K562 (cell line): ENCODE results near the gene FAM107B. TPM values are rescaled to one million over a fixed set of nuclear protein-coding genes. Genes with fewer than 3 reads are reported as not detected.

Source experiments
- ATAC-seq: fragments of 200-7000 bp; cut with Tn5 transposase; 3 replicates; pipeline ENCODE4 v1.9.1; 2020; ENCODE audit warnings: moderate library complexity
- BruUV-seq: library from RNA; stranded (reverse); fragments of 400-500 nt; replicated peaks from 2 replicates; lab custom pipeline; 2021; lab: Mats Ljungman, UMichigan
- CTCF ChIA-PET: fragments of 300-600 bp; formaldehyde crosslinking; extraction: SDS; loops from one replicate; lab custom pipeline; 2021; ENCODE audit warnings: low intra/inter-chr PET ratio; lab: Yijun Ruan, JAX
- POLR2A ChIA-PET: fragments of 300-600, 350-650 bp; sonication (Branson Sonifier 250); formaldehyde crosslinking; extraction: SDS; loops from one replicate; lab custom pipeline; 2021; ENCODE audit warnings: antibody characterized with exemption, inconsistent platforms; lab: Yijun Ruan, JAX
- DNase-seq, 4 experiments: peaks; one replicate each; pipeline versions ENCODE4 v3.0.0 to v3.0.0-alpha.2; 2011 to 2018; ENCODE audit warnings: low spot score in 3 of 4, mixed read lengths in 3 of 4; ENCODE audit errors: extremely low read depth in 1 of 4
- FAIRE-seq: peaks from 2 replicates; lab custom pipeline; 2011; peaks lifted over from hg19 to GRCh38; lab: Jason Lieb, UNC
- H2AFZ ChIP-seq: 2 replicates; pipeline ENCODE4 v1.6.0; 2011; ENCODE audit warnings: low read depth, low read length, control low read depth, inconsistent platforms
- H3K27ac ChIP-seq: fragments of 200-600 bp; 3 replicates; pipeline ENCODE4 v1.8.0; 2011; ENCODE audit warnings: low read depth, mild to moderate bottlenecking, control low read depth, inconsistent platforms, low read length, moderate library complexity, mixed read lengths; ENCODE audit errors: extremely low read depth
- H3K27me3 ChIP-seq, 2 experiments: fragments of 300-600 bp in 1 of 2; 2 replicates in 1 of 2; 3 replicates in 1 of 2; pipeline versions ENCODE4 v1.6.0 to v1.8.0; 2011; ENCODE audit warnings: inconsistent platforms in 2 of 2, low read length in 2 of 2, mild to moderate bottlenecking in 1 of 2, mixed read lengths in 1 of 2, moderate library complexity in 1 of 2; ENCODE audit not compliant: control insufficient read depth in 2 of 2, insufficient read depth in 2 of 2
- H3K36me3 ChIP-seq: fragments of 300-600 bp; 3 replicates; pipeline ENCODE4 v1.8.0; 2011; ENCODE audit warnings: mild to moderate bottlenecking, low read length, inconsistent platforms; ENCODE audit not compliant: control insufficient read depth, insufficient read depth
- H3K4me1 ChIP-seq, 2 experiments: fragments of 200-600 bp in 1 of 2; replicated peaks in 1 of 2; 2 replicates in 1 of 2; 3 replicates in 1 of 2; pipeline versions ENCODE4 v1.5.1 to v1.8.0; 2011; ENCODE audit warnings: inconsistent platforms in 2 of 2, low read length in 2 of 2, mild to moderate bottlenecking in 1 of 2, mixed read lengths in 1 of 2, moderate library complexity in 1 of 2; ENCODE audit not compliant: control insufficient read depth in 2 of 2, insufficient read depth in 2 of 2
- H3K4me2 ChIP-seq: 2 replicates; pipeline ENCODE4 v1.6.1; 2011; ENCODE audit warnings: low read length, control low read depth, inconsistent platforms, mixed read lengths; ENCODE audit not compliant: insufficient read depth
- H3K4me3 ChIP-seq: fragments of 200-600 bp; sonication (generic), shearing (Covaris generic); 2 replicates; pipeline ENCODE4 v1.5.1; 2016; ENCODE audit warnings: control low read depth, inconsistent platforms
- H3K79me2 ChIP-seq: fragments of 200-600 bp; 3 replicates; pipeline ENCODE4 v1.8.0; 2011; ENCODE audit warnings: low read length, inconsistent platforms; ENCODE audit not compliant: control insufficient read depth, insufficient read depth
- H3K9ac ChIP-seq, 2 experiments: 2 replicates each; pipeline versions ENCODE4 v1.6.0 to v1.6.1; 2011; ENCODE audit warnings: low read depth in 2 of 2, low read length in 2 of 2, control low read depth in 1 of 2, inconsistent platforms in 1 of 2, mild to moderate bottlenecking in 1 of 2, mixed read lengths in 1 of 2; ENCODE audit not compliant: insufficient read depth in 1 of 2
- H3K9me1 ChIP-seq: one replicate; pipeline ENCODE4 v1.6.0; 2011; ENCODE audit warnings: inconsistent platforms, mild to moderate bottlenecking, low read length, moderate library complexity; ENCODE audit not compliant: control insufficient read depth, insufficient read depth
- H3K9me3 ChIP-seq: replicated peaks from 2 replicates; pipeline ENCODE4 v1.5.1; 2011; ENCODE audit warnings: low read depth, low read length, inconsistent platforms; ENCODE audit not compliant: control insufficient read depth, insufficient read depth
- H4K20me1 ChIP-seq: replicated peaks from 2 replicates; pipeline ENCODE4 v1.6.1; 2011; ENCODE audit warnings: low read length, inconsistent platforms, mixed read lengths; ENCODE audit not compliant: control insufficient read depth, insufficient read depth
- BDP1 ChIP-seq: IDR thresholded peaks from 3 replicates; pipeline ENCODE4 v1.6.1; 2011; ENCODE audit not compliant: insufficient read length, insufficient read depth
- EGR1 ChIP-seq: fragments of 450-650 bp; conservative IDR thresholded peaks from 2 replicates; pipeline ENCODE4 v1.6.1; 2017; ENCODE audit warnings: mild to moderate bottlenecking
- FOXK2 ChIP-seq, 2 experiments: fragments of 450-650 bp; IDR thresholded peaks in 1 of 2; conservative IDR thresholded peaks in 1 of 2; 2 replicates each; pipeline ENCODE4 v1.6.1; 2016; ENCODE audit warnings: low read depth in 2 of 2, mild to moderate bottlenecking in 1 of 2
- LEF1 ChIP-seq: fragments of 450-650 bp; IDR thresholded peaks from 2 replicates; pipeline ENCODE4 v1.6.1; 2016; ENCODE audit warnings: mild to moderate bottlenecking
- RREB1 ChIP-seq: fragments of 250-450 bp; sonication (Bioruptor Pico); IDR thresholded peaks from 2 replicates; pipeline ENCODE4 v1.4.0; 2020
- SIX5 ChIP-seq, 2 experiments: IDR thresholded peaks; 2 replicates each; pipeline ENCODE4 v1.6.1; 2011; ENCODE audit warnings: low read length in 2 of 2, borderline replicate concordance in 1 of 2, low read depth in 1 of 2, mild to moderate bottlenecking in 1 of 2, moderate library complexity in 1 of 2; ENCODE audit not compliant: insufficient read depth in 1 of 2
- TCFL5 ChIP-seq: fragments of 250-450 bp; sonication (Bioruptor Pico); conservative IDR thresholded peaks from 2 replicates; pipeline ENCODE4 v1.6.1; 2021; ENCODE audit warnings: mild to moderate bottlenecking, moderate library complexity, matching md5 sums
- ZNF174 ChIP-seq: fragments of 250-450 bp; sonication (Bioruptor Pico); IDR thresholded peaks from 2 replicates; pipeline ENCODE4 v1.4.0; 2020; ENCODE audit warnings: mild to moderate bottlenecking
- ZNF551 ChIP-seq: fragments of 250-450 bp; sonication (Bioruptor Pico); IDR thresholded peaks from 2 replicates; pipeline ENCODE4 v1.5.0; 2021; ENCODE audit warnings: mild to moderate bottlenecking, moderate library complexity
- ZNF766 ChIP-seq: fragments of 200-800 bp; sonication (Bioruptor generic); conservative IDR thresholded peaks from 2 replicates; pipeline ENCODE4 v1.6.1; 2016; ENCODE audit warnings: missing genetic modification characterization, missing compliant biosample characterization
- WGBS: fragments of 100-300 bp; shearing (Covaris generic); methylation state at CpG from one replicate; pipeline ENCODE4 v1.1.6; 2016; ENCODE audit warnings: low coverage, mixed read lengths; ENCODE audit not compliant: insufficient coverage; ENCODE audit errors: missing lambda C conversion rate; 5-methylcytosine and 5-hydroxymethylcytosine counted together
- in situ Hi-C: fragments of 300-500 bp; cut with MboI; formaldehyde crosslinking; loops from 4 replicates; pipeline ENCODE4 v1.15.0; 2018; ENCODE audit warnings: inconsistent platforms, mixed read lengths
- intact Hi-C: fragments of 100-400 bp; cut with micrococcal nuclease; formaldehyde crosslinking; loops from 2 replicates; pipeline ENCODE4 v1.14.2; 2022
- polyA plus RNA-seq, 8 experiments: library from polyadenylated mRNA; depleted of rRNA in 4 of 8; stranded (reverse) in 5 of 8; unstranded in 3 of 8; fragments of >200 nt; fragmentation: Nextera tagmentation in 2 of 8; fragmentation: Illumina TruSeq in 1 of 8; extraction: Ambion mirVana in 2 of 8; extraction: Trizol in 1 of 8; gene quantifications; 2 replicates each; pipeline versions ENCODE4 v1.2.1 to v1.2.3, GENCODE V29; 2011 to 2014; ENCODE audit warnings: inconsistent platforms in 1 of 8, missing spikeins in 1 of 8
- total RNA-seq, 7 experiments: library from RNA; depleted of rRNA in 6 of 7; stranded (reverse); fragments of >200 nt in 6 of 7; fragmentation: Illumina TruSeq in 2 of 7; extraction: Trizol in 2 of 7; gene quantifications; 2 replicates each; pipeline versions ENCODE4 v1.2.1 to v1.2.3, GENCODE V29; 2011 to 2021; ENCODE audit warnings: low replicate concordance in 1 of 7
- TF ChIP-seq, protein P1 (sequence below): sonication (generic); formaldehyde crosslinking; IDR thresholded peaks from 2 replicates; pipeline ENCODE4 v1.8.1; 2023; ENCODE audit warnings: missing genetic modification reagents, mild to moderate bottlenecking, borderline replicate concordance

Gene FAM107B
- total and polyA plus RNA-seq, 9 of the 15 experiments (the other 6 are each of a cell fraction or from before 2014, with no cell fraction given): 0.40 to 2.8 (median 1.4) TPM

DNA sequence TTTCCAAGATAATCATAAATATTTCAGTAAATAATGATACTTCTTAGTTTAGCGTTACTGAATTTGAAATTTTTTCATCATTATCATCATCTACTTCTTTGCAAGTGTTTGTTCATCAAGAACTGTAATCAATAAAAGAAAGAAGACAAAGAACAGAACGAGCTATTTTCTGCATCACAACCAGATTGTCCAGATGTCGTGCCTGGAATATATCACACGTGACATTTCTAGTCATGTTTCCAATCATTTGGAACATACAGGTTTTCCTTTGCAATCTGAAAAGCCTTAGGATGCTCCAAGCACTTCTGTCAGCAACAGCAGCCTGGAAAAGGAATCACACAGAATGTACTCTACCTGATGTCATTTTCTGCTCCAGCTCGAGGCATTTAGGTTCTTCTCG lies 107.4 kb downstream of the FAM107B start:
- in situ Hi-C loops (no loop called here), intact Hi-C loops (no loop called here)
- POLR2A ChIA-PET: no interaction called here
- 0 out of 2 replicates have a peak, but pooled peaks cover 2% of the 10 kb centered on the region for H3K9me3 ChIP-seq
- H3K36me3 ChIP-seq: no peaks in the 10 kb centered on the region
- DNase-seq (no peak), ATAC-seq (no peak), FAIRE-seq (no peak)
- H3K27me3 ChIP-seq: 0 out of 5 replicates have a peak, but pooled peaks cover 0 to 4% of the 10 kb centered on the region in 2 experiments
- no TSS peak for BruUV-seq
- H4K20me1 ChIP-seq: no peaks in the 10 kb centered on the region
- no peaks in the 10 kb centered on the region for H3K4me1 ChIP-seq
- WGBS: 0% methylated on average over 6 of the region's 6 CpGs
- no peak overlapping the region for H3K27ac ChIP-seq
- no peaks in the 10 kb centered on the region for H3K79me2 ChIP-seq
- no peaks in the 10 kb centered on the region for H3K9me1 ChIP-seq
- no peak overlapping the region for H3K4me3 ChIP-seq
- H2AFZ ChIP-seq: no peak overlapping the region
- no peak overlapping the region for H3K9ac ChIP-seq
- H3K4me2 ChIP-seq: no peak overlapping the region
- CTCF ChIA-PET: no interaction called here
- TF ChIP-seq TCFL5 (CRISPR knock-in tag) (no peak), LEF1 (no peak), ZNF766 (no peak), RREB1 (CRISPR knock-in tag) (no peak), EGR1 (no peak), ZNF174 (CRISPR knock-in tag) (no peak), FOXK2 (conservative IDR thresholded peaks at IDR 0.05 in 1 of 2, IDR thresholded peaks at IDR 0.05 in 1 of 2; ENCODE audit: low read depth in 2 of 2) (no peak), BDP1 (no peak), ZNF551 (no peak), SIX5 (IDR thresholded peaks at IDR 0.05; ENCODE audit: borderline replicate concordance in 1 of 2, insufficient read depth in 1 of 2, low read depth in 1 of 2, low read length in 2 of 2) (no peak)
- TF ChIP-seq, protein P1, sequence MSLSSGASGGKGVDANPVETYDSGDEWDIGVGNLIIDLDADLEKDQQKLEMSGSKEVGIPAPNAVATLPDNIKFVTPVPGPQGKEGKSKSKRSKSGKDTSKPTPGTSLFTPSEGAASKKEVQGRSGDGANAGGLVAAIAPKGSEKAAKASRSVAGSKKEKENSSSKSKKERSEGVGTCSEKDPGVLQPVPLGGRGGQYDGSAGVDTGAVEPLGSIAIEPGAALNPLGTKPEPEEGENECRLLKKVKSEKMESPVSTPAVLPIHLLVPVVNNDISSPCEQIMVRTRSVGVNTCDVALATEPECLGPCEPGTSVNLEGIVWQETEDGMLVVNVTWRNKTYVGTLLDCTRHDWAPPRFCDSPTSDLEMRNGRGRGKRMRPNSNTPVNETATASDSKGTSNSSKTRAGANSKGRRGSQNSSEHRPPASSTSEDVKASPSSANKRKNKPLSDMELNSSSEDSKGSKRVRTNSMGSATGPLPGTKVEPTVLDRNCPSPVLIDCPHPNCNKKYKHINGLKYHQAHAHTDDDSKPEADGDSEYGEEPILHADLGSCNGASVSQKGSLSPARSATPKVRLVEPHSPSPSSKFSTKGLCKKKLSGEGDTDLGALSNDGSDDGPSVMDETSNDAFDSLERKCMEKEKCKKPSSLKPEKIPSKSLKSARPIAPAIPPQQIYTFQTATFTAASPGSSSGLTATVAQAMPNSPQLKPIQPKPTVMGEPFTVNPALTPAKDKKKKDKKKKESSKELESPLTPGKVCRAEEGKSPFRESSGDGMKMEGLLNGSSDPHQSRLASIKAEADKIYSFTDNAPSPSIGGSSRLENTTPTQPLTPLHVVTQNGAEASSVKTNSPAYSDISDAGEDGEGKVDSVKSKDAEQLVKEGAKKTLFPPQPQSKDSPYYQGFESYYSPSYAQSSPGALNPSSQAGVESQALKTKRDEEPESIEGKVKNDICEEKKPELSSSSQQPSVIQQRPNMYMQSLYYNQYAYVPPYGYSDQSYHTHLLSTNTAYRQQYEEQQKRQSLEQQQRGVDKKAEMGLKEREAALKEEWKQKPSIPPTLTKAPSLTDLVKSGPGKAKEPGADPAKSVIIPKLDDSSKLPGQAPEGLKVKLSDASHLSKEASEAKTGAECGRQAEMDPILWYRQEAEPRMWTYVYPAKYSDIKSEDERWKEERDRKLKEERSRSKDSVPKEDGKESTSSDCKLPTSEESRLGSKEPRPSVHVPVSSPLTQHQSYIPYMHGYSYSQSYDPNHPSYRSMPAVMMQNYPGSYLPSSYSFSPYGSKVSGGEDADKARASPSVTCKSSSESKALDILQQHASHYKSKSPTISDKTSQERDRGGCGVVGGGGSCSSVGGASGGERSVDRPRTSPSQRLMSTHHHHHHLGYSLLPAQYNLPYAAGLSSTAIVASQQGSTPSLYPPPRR (CRISPR knock-in tag): no peak
- TF ChIP-seq, all 486 proteins: peak for 0
